ENCODE results near the gene ENC1. TPM values are rescaled to one million over a fixed set of nuclear protein-coding genes. Genes with fewer than 3 reads are reported as not detected.

ENC1 gene
- total and polyA plus RNA-seq, 2 of the 4 experiments (the other 2 are of a cell fraction), result 25.6 to 70.8 TPM

GRCh38 chr5:74685979-74686631, 45.6 kb upstream of the ENC1 start:
- POLR2A ChIA-PET (ENCODE audit: unreplicated experiment), result no interaction called here

More at GRCh38 chr5:74685979-74686631, 45.6 kb upstream of the ENC1 start:
- H4K91ac ChIP-seq (ENCODE audit: insufficient read depth, low read depth, low read length), result 0 out of 2 replicates have a peak overlapping the region, but pooled peaks have one; percentile 52
- H3K56ac ChIP-seq (ENCODE audit: extremely low read depth, insufficient read depth, low read length), result peak overlapping the region; percentile 61; the same call in 1 of the 2 replicates
- peaks cover 3% of the 10 kb centered on the region; the same call in 1 of the 2 replicates for H3K36me3 ChIP-seq (ENCODE audit: control insufficient read depth, insufficient read depth, low read length)
- no peak overlapping the region for H2BK20ac ChIP-seq (ENCODE audit: low read depth, low read length)
- no peak for TF ChIP-seq MXI1 (IDR thresholded peaks at IDR 0.05; ENCODE audit: borderline replicate concordance, low read depth, low read length)
- 0 out of 2 replicates have a peak, but pooled peaks have one; percentile 22 for TF ChIP-seq CHD1 (IDR thresholded peaks at IDR 0.05; ENCODE audit: low read depth, low read length)
- TF ChIP-seq USF2 (IDR thresholded peaks at IDR 0.05; ENCODE audit: low read depth, low read length), result no peak
- TF ChIP-seq CTCF (conservative IDR thresholded peaks at IDR 0.05; ENCODE audit: low read depth, low read length), result no peak
- TF ChIP-seq RFX5 (IDR thresholded peaks at IDR 0.05; ENCODE audit: low read depth, low read length), result no peak
- no peak for TF ChIP-seq SMC3 (IDR thresholded peaks at IDR 0.05; ENCODE audit: low read depth, low read length)
- TF ChIP-seq CEBPB (IDR thresholded peaks at IDR 0.05; ENCODE audit: low read depth, low read length), result peak; percentile 63
- no peak for TF ChIP-seq ELK1 (IDR thresholded peaks at IDR 0.05; ENCODE audit: borderline replicate concordance, low read depth, low read length)
- TF ChIP-seq POLR2A (IDR thresholded peaks at IDR 0.05; ENCODE audit: low read depth, low read length), result peak; percentile 30; the same call in 1 of the 2 replicates
- H4K8ac ChIP-seq (ENCODE audit: low read depth in 2 of 2, low read length in 2 of 2), result peak overlapping the region in 1 of 2 experiments; percentile 18; a peak in 1 of 4 replicates
- peak overlapping the region; percentile 76 for H3K9ac ChIP-seq (ENCODE audit: low read depth, low read length)
- peak overlapping the region; percentile 75 for H3K23ac ChIP-seq (ENCODE audit: low read depth, low read length)
- H4K5ac ChIP-seq (ENCODE audit: low read depth, low read length), result no peak overlapping the region
- ATAC-seq (ENCODE audit: low read depth), result peak; percentile 12
- intact Hi-C loops (cut with micrococcal nuclease) (loop anchor here (5.0 to 10.0 kb wide), 2 partner anchors 66 to 649 kb away; partner anchors contain the start of gene HMGCR), dilution Hi-C loops (cut with HindIII; ENCODE audit: low sequenced_read_pairs, unreplicated experiment) (no loop called here), in situ Hi-C loops (cut with MboI; ENCODE audit: low sequenced_read_pairs) (no loop called here)
- peak overlapping the region; percentile 90 for H3K4me2 ChIP-seq (ENCODE audit: low read depth, low read length)
- H3K79me1 ChIP-seq (ENCODE audit: low read depth in 1 of 2, low read length in 2 of 2), result peaks cover 20 to 37% of the 10 kb centered on the region in 2 experiments
- peak overlapping the region; percentile 90 for H3K4me3 ChIP-seq (ENCODE audit: insufficient read depth, low read depth, low read length)
- H3K27ac ChIP-seq (ENCODE audit: insufficient read depth, low read length), result peak overlapping the region; percentile 73; the same call in 1 of the 2 replicates
- no peak overlapping the region for H2BK120ac ChIP-seq (ENCODE audit: low read depth, low read length)
- CTCF ChIA-PET, result interaction anchor here (1.0 kb wide), 1 partner anchor 9 kb away, joined by 3 read pairs; no protein-coding TSS in a partner anchor
- peak overlapping the region; percentile 78 for H3K4ac ChIP-seq (ENCODE audit: low read depth, low read length)
- peak overlapping the region; percentile 91 for H2AFZ ChIP-seq (replicated peaks; ENCODE audit: low read length, poor library complexity)
- peak overlapping the region; percentile 6 for H2AK5ac ChIP-seq (ENCODE audit: low read depth, low read length)
- H3K9me3 ChIP-seq (ENCODE audit: control insufficient read depth, insufficient read depth, low read length), result no peaks in the 10 kb centered on the region
- peak; percentile 68 for DNase-seq
- H2BK5ac ChIP-seq (ENCODE audit: low read depth, low read length, poor library complexity, severe bottlenecking), result no peak overlapping the region
- H3K4me1 ChIP-seq (ENCODE audit: control insufficient read depth, insufficient read depth, low read length), result peaks cover 8% of the 10 kb centered on the region
- H3K18ac ChIP-seq (ENCODE audit: low read depth, low read length), result no peak overlapping the region; the same call in 1 of the 2 replicates
- H4K20me1 ChIP-seq (ENCODE audit: insufficient read depth, low read length), result peaks cover 21% of the 10 kb centered on the region
- WGBS, 2 experiments (ENCODE audit: extremely low coverage in 2 of 2, insufficient read length in 1 of 2), result 100% methylated on average over 2 of the region's 10 CpGs; no CpG with 5 or more reads in 1 of the 2 experiments
- TSS peak; percentile 34 for BruUV-seq (replicated peaks)
- peaks cover 13% of the 10 kb centered on the region for H3K9me1 ChIP-seq (ENCODE audit: insufficient read depth, low read length)
- H3K27me3 ChIP-seq (ENCODE audit: control insufficient read depth, insufficient read depth, low read length), result no peaks in the 10 kb centered on the region
- peak overlapping the region; percentile 24; the same call in 1 of the 3 replicates for H2BK15ac ChIP-seq (ENCODE audit: low read depth, low read length)
- peak overlapping the region; percentile 86 for H3K14ac ChIP-seq (replicated peaks; ENCODE audit: low read depth, low read length)
- H2AK9ac ChIP-seq (replicated peaks; ENCODE audit: low read depth, low read length, poor library complexity), result peak overlapping the region; percentile 96

Measured in IMR-90 (cell line).